Parathyroid adenoma (tissue), 2 donors: ENCODE measurements around the gene EGFLAM.

Source experiments
- H2AFZ ChIP-seq: fragments of 300-600 bp; sonication (generic); one replicate; pipeline ENCODE4 v1.7.0; 2017; ENCODE audit warnings: antibody characterized with exemption, mild to moderate bottlenecking
- H3K27ac ChIP-seq: fragments of 300-600 bp; sonication (generic); one replicate; pipeline ENCODE4 v1.7.0; 2017
- H3K27me3 ChIP-seq: fragments of 300-600 bp; sonication (generic); one replicate; pipeline ENCODE4 v1.7.0; 2017; ENCODE audit warnings: low read length; ENCODE audit not compliant: control insufficient read depth, insufficient read depth
- H3K36me3 ChIP-seq: fragments of 300-600 bp; sonication (generic); one replicate; pipeline ENCODE4 v1.7.0; 2017; ENCODE audit warnings: low read length; ENCODE audit not compliant: control insufficient read depth, insufficient read depth
- H3K4me1 ChIP-seq: fragments of 300-600 bp; sonication (generic); one replicate; pipeline ENCODE4 v1.7.0; 2017; ENCODE audit warnings: control low read depth
- H3K4me2 ChIP-seq: fragments of 300-600 bp; sonication (generic); one replicate; pipeline ENCODE4 v1.7.0; 2017; ENCODE audit warnings: low read length
- H3K4me3 ChIP-seq: fragments of 300-600 bp; sonication (generic); one replicate; pipeline ENCODE4 v1.7.0; 2017; ENCODE audit warnings: low read depth, low read length
- H3K79me2 ChIP-seq: fragments of 300-600 bp; sonication (generic); one replicate; pipeline ENCODE4 v1.7.0; 2017; ENCODE audit warnings: control low read depth
- H3K9ac ChIP-seq: fragments of 300-600 bp; sonication (generic); one replicate; pipeline ENCODE4 v1.7.0; 2017; ENCODE audit warnings: mild to moderate bottlenecking
- H3K9me3 ChIP-seq: fragments of 300-600 bp; sonication (generic); one replicate; pipeline ENCODE4 v1.7.0; 2017; ENCODE audit warnings: low read length; ENCODE audit not compliant: control insufficient read depth
- TF ChIP-seq, protein P1 (sequence below): fragments of 300-600 bp; sonication (generic); IDR thresholded peaks from one replicate; pipeline ENCODE4 v1.7.0; 2017; ENCODE audit warnings: antibody characterized with exemption, mild to moderate bottlenecking
- donor health status: primary hyperparathyroidism.

The EGFLAM gene

DNA sequence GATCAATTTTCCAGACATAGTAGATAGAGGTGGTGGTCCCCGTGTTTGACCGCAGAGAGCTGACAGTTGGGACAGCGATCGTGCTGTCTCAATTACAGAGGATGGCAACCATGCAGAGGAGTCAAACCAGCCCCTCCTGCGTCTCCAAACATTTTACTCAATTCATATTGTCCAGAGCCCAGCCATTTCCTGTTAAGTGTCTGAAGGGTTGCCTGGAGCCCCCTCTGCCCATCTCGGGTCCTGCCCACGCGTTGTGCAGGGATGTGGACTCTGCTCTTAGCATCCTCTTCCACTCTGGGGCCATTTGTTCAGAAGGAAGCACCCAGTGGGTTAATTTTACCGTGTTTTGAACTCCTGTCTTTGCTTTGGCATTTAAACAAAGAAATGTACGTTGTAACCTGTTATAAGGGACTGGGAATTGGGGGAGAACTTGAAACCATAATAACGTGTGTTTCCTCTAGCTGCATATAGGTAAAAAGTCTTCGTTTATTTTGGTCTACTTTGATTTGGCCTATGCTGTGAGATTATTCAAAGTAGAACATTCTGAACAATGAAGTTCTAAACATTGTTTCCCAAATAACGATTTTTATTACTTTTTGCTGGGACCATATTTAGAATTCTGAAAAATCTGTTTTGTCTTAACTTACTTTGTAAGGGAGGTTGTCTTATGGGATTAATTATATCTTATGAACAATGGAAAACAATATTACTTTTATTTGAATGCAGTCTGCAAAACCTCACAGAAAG, 876 bp downstream of the EGFLAM start:
- H3K9me3 ChIP-seq, result no peaks in the 10 kb centered on the region
- no peak overlapping the region for H3K27ac ChIP-seq
- H3K79me2 ChIP-seq, result no peaks in the 10 kb centered on the region
- H3K4me3 ChIP-seq, result peak overlapping the region; percentile 36
- H3K9ac ChIP-seq, result no peak overlapping the region
- peaks cover 6% of the 10 kb centered on the region for H3K27me3 ChIP-seq
- TF ChIP-seq, protein P1, sequence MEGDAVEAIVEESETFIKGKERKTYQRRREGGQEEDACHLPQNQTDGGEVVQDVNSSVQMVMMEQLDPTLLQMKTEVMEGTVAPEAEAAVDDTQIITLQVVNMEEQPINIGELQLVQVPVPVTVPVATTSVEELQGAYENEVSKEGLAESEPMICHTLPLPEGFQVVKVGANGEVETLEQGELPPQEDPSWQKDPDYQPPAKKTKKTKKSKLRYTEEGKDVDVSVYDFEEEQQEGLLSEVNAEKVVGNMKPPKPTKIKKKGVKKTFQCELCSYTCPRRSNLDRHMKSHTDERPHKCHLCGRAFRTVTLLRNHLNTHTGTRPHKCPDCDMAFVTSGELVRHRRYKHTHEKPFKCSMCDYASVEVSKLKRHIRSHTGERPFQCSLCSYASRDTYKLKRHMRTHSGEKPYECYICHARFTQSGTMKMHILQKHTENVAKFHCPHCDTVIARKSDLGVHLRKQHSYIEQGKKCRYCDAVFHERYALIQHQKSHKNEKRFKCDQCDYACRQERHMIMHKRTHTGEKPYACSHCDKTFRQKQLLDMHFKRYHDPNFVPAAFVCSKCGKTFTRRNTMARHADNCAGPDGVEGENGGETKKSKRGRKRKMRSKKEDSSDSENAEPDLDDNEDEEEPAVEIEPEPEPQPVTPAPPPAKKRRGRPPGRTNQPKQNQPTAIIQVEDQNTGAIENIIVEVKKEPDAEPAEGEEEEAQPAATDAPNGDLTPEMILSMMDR, result no peak
- H3K36me3 ChIP-seq, result no peaks in the 10 kb centered on the region
- peak overlapping the region; percentile 70 for H2AFZ ChIP-seq
- H3K4me2 ChIP-seq, result peak overlapping the region; percentile 56
- no peaks in the 10 kb centered on the region for H3K4me1 ChIP-seq

DNA sequence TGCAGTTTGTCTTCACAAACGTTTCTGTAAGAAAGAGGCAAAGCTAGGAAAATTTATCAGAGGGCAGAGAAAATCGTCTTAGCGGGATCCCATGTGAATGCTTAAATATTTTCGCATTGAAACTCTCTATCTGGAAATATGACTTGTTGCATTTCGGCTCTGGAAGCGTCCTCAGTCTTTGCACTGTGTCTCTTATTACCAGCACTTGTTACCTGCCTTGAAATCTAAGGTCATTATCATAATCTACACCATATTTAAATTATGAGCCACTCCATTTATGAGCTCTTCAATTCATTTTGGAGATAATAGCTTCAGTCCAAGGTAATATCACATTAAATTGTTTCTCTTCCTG, 1.4 kb downstream of the EGFLAM start:
- Histone ChIP-seq H3K9ac (no peak overlapping the region), H3K36me3 (no peaks in the 10 kb centered on the region), H3K79me2 (no peaks in the 10 kb centered on the region), H3K4me3 (no peak overlapping the region), H3K27ac (no peak overlapping the region), H3K4me2 (no peak overlapping the region), H2AFZ (no peak overlapping the region), H3K27me3 (peaks cover 6% of the 10 kb centered on the region), H3K9me3 (no peaks in the 10 kb centered on the region), H3K4me1 (no peaks in the 10 kb centered on the region)
- TF ChIP-seq, protein P1, result no peak

DNA sequence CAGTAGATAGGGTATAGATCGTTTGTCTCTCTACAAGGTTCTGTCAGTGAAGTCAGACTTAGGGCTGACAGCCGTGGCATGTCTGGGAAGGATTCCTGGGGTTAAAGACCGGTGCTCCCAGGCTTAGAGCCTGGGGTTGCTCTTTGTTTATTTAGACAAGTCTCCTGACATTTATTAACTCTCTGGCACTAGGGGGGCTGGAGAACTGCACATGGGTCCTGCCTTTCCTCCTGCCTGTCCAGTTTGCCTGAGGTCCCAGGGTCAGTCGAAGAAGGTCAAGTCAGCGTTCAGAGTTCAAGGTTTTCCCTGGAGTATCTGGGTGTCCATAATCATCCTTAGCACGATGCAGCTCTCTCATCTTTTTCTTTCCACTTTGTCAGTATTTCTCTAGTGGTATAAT, 5.6 kb downstream of the EGFLAM start:
- TF ChIP-seq, protein P1, result no peak
- Histone ChIP-seq H3K4me3 (no peak overlapping the region), H3K79me2 (no peaks in the 10 kb centered on the region), H3K27me3 (peaks cover 3% of the 10 kb centered on the region), H2AFZ (no peak overlapping the region), H3K4me2 (no peak overlapping the region), H3K36me3 (no peaks in the 10 kb centered on the region), H3K9ac (no peak overlapping the region), H3K27ac (no peak overlapping the region), H3K4me1 (no peaks in the 10 kb centered on the region), H3K9me3 (no peaks in the 10 kb centered on the region)

DNA sequence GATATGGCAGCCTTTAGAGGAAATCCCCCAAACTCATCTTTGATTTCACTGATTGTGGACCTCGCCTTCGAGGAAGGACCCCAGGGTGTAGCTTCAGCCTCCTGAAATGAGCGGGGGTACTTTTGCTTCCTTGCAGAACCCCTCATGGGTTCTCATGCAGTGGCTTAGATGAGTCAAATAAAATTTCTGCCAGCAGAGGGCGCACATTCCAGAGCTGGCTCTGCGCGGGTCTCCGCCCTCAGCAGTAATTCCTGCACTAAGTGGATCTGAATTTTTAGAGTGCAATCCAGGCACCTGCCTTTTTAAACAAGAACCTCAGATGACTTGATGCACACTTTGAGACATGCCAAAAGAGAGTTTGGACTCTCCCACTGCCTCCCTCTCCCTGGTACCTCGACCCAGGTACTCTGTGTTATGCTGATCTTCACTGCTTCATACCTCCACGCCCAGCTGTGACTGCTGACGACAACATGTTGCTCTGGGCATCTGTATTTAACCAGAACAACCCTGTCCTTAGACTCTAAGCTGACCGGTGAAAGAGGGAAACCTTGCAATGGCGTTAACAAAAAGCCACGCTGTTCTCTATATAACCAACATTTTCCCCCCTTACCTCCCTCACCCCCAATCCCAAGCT, 7.3 kb downstream of the EGFLAM start:
- no peaks in the 10 kb centered on the region for H3K79me2 ChIP-seq
- no peaks in the 10 kb centered on the region for H3K36me3 ChIP-seq
- no peak overlapping the region for H3K9ac ChIP-seq
- TF ChIP-seq, protein P1, result peak; percentile 57
- H3K4me3 ChIP-seq, result no peak overlapping the region
- H3K27ac ChIP-seq, result no peak overlapping the region
- no peaks in the 10 kb centered on the region for H3K4me1 ChIP-seq
- H3K9me3 ChIP-seq, result no peaks in the 10 kb centered on the region
- no peak overlapping the region for H3K4me2 ChIP-seq
- H3K27me3 ChIP-seq, result no peaks in the 10 kb centered on the region
- no peak overlapping the region for H2AFZ ChIP-seq

DNA sequence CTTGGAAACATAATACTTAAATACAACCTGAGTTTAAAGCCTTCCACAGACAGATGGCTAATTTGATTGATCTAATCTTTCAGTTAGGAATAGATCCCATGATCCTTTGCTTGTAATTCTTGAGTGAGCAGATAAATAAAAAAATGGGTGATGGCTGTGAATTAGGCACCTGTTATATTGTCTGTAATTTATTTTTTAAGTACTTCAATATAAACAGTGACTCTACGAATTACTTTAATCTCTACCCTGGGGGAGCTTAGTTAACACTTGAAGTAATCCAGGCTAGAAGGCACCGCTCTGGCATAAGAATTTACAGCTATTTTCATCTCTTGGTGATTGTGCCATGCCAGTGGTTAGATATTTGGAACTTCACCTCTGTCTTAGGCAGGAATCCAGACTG, 9.0 kb downstream of the EGFLAM start:
- no peak overlapping the region for H3K27ac ChIP-seq
- TF ChIP-seq, protein P1, result no peak
- no peak overlapping the region for H3K9ac ChIP-seq
- no peaks in the 10 kb centered on the region for H3K4me1 ChIP-seq
- no peaks in the 10 kb centered on the region for H3K36me3 ChIP-seq
- H3K4me3 ChIP-seq, result no peak overlapping the region
- no peaks in the 10 kb centered on the region for H3K27me3 ChIP-seq
- no peaks in the 10 kb centered on the region for H3K79me2 ChIP-seq
- H2AFZ ChIP-seq, result no peak overlapping the region
- no peak overlapping the region for H3K4me2 ChIP-seq
- H3K9me3 ChIP-seq, result no peaks in the 10 kb centered on the region
